GM21717 (cell line): ENCODE data around the gene COCH.
"Not testable (repeated sequence)": the region's sequence is repeated elsewhere in the genome, so short reads cannot be mapped to it uniquely, and the experiment has no call there.

Source experiments
- ATAC-seq: cut with Tn5 transposase; IDR thresholded peaks from one replicate; pipeline ENCODE4 v1.9.1; 2021; ENCODE audit warnings: mild to moderate bottlenecking, moderate library complexity; ENCODE audit not compliant: unreplicated experiment

Gene COCH

DNA sequence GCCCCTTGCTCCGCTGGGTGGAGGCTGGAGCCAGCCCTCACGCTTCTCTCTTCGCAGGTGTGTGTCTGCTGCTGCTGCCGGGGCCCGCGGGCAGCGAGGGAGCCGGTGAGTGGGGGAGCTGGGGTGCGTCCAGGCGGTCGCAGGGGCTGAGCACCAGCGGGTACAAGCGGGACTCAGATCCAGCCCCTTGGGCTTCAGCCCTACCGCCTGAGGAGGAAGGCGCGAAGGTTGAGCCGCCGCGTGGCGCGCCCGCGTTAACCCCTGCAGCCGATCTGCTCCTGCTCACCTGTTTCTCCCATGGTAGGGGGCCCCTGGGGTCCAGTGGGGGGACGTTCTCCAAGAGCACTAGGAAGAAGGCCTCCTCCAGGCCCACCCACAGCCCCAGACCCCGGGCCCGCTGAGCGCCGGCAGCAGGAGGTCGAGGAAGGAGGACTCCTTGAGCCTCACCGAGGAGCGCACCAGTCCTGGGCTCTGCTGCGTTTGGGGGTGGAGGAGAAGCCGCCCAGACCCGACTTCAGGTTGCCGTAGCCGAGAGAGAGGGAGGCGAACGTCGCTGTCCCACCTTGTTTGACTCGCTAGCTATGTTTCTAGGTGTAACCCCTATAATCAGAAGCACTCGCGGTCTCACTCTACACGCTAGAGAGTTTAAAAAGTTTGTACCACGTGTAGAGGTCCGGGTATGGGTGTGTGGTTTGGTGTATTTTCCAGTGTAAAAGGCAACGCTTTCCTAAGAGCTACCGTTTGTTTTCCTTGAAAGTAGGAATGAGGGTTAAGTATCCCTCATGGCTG, 834 bp downstream of the COCH start:
- peak; percentile 34 for ATAC-seq

DNA sequence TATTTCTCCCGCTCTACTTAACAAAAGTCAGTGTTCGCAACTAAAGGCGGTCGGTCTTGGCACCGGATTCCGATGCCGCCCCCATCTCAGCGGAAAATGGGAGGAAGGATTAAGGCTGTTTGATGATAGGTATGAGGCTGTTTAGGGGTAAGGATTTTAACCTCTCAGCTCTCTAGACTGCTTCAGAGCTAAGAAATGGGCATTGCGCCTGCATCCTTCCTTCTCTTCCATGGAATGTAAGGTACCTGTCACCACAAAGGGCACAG, 1.4 kb downstream of the COCH start:
- ATAC-seq: no peak

DNA sequence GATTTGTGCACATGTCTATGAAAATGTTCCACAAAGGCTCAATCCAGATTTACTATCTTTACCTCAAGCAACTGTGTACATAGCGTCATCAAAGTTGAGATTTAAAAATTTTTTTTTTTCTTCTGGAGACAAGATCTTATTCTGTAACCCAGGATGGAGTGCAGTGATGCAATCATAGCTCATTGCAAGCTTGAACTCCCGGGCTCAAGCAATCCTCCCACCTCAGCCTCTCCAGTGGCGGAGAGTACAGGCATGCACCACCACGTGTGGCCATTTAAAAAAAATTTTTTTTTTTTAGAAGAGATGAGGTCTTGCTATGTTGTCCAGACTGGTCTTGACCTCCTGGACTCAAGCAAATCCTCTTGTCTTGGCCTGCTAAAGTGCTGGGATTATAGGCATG, 2.3 kb downstream of the COCH start:
- ATAC-seq: no peak

DNA sequence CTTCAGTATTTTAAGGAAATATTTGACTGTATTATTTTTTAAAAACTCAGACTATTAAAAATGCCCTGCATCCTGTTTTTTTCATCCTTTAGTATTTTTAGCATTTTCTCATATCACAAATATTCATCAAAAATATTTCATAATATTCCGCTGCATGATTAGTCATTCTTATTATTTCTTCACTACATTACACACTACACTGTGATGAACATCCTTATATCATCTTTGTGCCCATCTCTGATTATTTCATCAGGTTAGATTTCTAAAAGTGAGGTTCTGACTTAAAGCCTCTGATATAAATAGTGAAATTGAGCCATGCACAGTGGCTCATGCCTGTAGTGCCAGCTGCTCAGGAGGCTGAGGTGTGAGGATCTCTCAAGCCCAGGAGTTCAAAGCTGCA, 8.1 kb downstream of the COCH start:
- no peak for ATAC-seq

DNA sequence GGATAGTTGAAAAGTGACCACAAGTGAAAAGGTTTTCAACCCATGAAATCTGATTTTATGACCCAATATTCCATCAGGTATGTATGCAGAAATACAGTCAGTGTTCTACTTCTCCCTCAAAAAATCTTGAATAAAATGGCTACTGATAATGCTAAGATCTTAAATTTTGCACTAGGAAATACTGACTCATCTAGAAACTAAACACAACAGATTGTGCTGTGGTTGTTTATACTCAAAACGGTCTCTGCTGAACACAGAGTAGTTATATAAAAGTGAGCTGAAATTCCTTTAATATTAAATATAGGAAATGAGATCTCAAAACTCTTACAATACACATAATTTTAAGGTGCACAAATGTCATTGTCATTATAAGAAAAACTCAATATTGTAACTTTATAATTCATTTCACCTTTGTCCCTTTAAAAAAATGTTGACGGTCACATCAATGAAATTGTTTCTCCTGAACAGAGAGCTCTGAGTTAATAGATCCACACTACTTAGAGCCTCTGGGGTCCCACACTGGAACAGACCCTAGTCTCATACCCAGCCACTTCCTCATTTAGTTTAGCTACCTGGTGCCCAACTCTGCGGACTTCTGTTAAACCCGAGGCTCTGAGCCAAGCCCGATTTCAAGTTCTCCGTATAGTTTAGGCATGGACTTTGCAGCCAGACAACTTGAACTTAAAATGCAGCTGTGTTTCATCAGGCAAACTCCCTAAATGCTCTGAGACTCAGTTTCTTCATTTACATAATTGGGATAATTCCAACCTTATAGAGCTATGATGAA, 9.3 kb downstream of the COCH start:
- no peak for ATAC-seq

DNA sequence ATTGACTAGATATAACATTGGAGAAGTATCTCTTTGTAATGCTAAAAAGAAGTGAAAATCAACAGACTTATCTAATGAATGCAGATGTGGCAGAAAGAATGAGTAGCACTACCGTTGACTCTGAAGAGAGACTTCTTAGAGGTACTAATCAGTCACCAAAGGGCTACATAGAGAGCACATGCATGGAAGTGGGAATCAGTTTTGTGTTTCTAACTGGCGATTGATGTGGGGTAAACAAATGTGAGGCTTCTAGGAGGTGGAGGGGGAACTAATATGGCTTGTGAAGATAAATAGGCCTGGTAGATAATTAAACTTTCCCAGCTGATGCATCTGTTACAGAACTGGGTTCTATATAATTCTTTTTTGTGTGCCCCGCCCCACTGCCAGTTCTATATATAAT, 10.5 kb downstream of the COCH start:
- no peak for ATAC-seq

DNA sequence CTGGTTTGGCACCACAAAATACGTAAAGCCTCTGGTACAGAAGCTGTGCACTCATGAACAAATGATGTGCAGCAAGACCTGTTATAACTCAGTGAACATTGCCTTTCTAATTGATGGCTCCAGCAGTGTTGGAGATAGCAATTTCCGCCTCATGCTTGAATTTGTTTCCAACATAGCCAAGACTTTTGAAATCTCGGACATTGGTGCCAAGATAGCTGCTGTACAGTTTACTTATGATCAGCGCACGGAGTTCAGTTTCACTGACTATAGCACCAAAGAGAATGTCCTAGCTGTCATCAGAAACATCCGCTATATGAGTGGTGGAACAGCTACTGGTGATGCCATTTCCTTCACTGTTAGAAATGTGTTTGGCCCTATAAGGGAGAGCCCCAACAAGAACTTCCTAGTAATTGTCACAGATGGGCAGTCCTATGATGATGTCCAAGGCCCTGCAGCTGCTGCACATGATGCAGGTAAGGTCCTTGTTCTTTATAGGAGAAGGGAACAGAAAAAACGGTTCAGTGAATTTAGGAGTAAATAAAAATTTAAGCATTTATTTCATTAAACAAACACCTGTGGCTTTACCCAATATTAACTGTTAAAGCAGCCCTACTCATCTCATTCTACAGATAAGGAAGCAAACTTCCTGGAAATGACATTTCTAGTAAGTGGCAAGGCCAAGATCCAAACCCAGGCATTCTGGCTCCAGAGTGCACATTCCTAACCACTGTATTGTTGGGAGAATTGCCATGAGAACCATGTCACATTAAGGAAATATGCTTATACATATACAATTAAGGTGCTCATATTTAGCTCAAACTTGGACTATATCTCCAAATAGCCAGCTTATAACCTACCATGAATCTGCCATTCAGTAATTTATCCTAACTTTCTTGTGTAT, 11.7 kb downstream of the COCH start:
- no peak for ATAC-seq

DNA sequence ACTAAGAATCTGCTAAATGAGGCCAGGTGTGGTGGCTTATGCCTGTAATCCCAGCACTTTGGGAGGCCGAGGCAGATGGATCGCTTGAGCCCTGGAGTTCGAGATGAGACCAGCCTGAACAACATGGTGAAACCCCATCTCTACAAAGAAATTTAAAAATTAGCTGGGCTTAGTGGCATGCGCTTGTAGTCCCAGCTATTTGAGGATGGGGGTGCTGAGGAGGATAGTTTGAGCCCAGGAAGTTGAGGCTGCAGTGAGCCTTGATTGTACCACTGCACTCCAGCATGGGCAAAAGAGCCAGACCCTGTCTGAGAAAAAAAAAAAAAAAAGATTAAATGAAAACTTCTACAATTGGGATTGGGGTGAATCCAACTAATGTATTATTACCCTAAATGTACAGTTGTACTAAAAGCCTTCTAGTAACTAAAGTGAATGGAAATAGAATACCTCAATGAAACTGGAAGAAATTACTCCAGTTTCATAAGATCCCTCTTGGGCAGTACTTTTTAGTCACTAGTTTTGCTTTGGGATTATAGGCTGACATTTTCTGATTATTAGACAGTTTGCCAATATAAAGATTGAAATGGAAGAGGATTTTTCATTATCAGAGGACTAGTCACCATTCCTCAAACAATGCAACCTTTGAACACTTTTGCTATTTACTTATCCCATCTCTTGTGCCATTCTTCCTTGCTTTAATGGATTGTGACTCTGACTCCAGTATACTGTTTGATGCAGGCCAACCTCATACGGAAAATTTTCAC, 14.3 kb downstream of the COCH start:
- ATAC-seq: no peak

DNA sequence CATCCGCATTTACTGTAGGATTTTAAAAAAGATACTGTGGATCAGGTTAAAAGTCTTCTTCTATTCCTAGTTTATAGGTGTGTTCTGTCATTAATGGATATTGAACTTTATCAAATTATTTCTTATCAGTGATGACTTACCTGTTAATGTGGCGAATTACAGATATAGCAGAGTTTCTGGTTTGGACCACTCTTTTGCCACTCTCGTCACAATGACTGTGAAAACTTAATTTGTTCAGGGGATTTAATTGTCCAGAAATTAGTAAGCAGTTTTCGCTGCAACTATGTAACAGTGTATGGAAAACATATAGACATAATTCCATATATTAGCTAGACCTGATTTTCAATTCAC, 14.9 kb downstream of the COCH start:
- no peak for ATAC-seq

DNA sequence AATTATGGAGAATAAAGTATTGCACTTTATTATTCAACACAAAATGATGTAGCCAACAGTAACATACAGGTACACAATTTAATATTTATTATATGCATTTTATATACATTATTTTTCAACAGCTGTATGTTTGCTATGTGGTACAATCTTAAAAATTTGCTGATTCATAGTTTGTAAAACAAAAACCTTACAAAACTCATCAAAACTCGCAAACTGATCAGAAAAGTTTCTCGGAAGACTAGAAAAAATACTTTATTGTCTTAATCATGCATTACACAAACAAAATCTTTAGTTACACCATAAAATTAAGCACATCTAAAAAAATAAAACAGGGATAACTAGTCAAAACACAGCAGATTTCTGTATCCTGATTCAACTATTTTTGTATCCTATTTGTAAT, 19.5 kb downstream of the COCH start:
- ATAC-seq: no peak

DNA sequence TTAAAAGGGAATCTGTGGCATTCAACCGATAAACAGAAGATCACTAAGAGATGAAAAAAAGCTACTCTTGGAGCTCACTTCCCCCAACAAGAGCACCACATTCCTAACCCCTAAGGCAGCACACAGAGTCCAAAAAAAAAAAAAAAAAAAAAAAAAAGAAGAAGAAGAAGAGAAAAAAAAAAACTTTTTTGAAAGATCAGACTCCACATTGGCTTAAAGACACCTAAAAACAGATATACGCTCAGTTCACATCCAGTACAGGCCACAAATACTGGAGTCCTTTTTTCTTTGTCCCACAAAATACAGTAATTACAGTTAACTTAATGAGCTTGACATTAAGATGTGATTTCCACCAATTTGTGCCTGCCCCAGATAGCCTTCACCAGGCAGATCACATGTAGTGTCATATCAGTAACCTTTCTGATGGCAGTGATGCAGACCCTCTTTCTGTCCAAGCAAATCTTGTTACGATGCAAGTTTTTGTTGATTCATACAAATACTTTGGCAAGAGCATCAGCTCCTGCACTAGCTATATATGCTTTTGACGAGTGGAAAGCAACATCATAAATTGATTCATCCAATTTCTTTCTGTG, 20.7 kb downstream of the COCH start:
- no peak for ATAC-seq

DNA sequence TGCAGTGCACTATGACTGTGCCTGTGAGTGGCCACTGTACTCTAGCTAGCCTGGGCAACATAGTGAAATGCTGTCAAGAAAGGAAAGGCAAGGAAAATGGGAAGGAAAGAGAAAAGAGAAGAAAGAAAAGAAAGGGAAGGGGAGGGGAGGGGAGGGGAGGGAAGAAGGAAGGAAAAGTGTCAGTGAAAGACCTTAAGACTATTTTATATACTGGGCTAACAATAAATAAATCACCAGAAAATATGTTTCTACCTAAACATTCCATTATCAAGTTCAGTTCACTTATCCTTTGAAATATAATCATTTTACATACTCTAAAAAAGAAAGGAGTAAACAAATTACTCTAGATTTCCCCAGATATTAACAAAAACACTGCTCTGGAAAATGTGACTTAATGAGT, 22.1 kb downstream of the COCH start:
- ATAC-seq: no peak

DNA sequence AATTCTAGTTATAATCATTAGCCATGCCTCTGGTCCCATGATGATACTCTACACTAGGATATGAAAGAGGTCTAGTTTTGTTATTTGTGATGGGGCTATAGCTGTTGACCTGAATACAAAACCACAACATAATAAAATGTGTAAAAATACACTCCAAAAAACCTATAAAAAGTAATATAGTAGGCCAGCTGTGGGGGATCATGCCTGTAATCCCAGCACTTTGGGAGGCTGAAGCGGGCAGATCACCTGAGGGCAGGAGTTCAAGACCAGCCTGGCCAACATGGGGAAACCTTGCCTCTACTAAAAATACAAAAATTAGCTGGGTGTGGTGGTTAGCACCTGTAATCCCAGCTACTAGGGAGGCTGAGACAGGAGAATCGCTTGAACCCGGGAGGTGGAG, 22.8 kb downstream of the COCH start:
- not testable (repeated sequence) for ATAC-seq

DNA sequence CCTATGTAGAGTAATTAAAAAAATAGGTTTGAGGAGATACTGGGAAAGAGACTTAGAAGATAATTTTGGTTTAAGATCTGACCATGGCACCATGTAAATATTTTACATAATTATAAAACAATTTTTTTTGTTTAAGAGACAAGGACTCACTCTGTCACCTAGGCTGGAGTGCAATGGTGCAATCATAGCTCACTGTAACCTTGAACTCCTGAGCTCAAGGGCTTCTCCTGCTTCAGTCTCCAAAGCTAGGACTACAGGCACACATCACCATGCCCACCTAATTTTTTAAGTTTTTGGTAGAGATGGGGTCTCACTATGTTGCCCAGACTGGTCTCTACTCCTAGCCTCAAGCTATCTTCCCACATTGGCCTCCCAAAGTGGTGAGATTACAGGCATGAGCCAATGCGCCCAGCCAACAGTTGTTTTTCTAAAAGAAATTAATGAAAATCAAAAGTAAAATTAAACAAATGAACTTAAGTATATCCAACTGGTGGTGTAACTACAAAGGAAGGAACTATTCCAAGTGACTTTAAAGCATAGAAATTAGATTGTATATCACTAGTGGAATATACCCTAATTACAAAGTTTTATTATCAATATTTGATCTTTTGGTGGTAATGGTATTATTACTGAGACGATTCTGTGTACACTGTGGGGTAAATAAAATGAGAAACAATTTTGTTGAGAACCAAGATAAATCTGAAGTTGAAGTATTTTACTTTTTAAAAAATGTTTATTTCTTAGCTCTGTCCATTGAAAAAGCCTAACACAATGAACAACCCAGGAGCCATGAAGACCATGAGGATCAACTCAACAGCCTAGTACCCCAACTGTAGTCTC, 29.1 kb downstream of the COCH start:
- no peak for ATAC-seq

DNA sequence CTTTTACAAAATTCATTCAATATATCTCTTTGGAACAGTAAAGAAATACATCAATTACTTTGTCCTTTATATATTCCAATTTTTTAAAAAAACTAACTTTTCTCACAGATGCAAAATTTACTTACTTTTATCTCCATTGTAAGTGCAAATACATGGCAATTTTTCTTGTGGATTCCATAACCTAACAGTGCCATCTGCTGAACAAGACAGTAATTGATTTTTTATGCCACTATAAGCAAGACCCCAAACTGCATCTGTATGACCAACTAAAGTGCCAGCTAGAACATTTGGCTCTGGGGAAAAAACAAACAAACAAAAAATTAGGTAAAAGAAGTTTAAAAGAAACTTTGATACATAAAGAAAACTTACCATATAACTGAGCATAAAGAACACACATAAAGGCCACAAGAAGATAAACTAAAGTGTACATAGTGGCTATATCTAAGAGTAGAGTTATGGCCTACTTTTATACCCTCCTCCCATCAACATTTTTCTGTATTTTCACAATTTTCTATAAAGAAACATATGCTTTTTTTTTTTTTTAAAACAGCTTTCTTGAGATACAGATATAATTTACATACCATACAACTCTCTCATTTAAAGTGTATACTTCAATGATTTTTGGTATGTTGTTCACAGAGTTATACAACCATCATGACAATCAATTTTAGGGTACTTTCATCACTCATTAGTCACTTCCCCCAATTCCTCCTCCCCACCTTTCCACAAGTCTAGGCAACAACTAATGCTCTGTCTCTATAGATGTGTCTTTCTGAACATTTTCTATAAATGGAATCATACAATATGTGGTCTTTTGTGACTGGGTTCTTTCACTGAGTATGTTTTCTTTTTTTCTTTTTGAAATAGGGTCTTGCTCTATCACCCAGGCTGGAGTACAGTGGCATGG, 32.6 kb downstream of the COCH start:
- ATAC-seq: no peak

DNA sequence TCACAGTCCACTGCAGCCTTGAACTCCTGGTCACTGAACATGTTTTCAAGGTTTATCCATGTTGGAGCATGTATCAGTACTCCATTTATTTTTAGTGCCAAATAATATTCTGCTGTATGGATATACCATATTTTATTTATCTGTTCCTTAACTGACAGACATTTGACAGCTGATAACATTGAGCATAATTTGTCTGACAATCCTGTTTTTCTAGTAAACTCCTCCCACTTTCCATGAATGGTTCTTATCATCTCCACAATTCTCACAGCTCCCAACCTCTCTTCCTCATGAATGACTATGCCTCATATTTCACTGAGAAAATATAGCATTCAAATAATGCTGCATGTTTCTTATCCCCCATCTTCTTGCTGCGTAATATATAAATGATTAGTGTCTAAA, 33.3 kb downstream of the COCH start:
- no peak for ATAC-seq

DNA sequence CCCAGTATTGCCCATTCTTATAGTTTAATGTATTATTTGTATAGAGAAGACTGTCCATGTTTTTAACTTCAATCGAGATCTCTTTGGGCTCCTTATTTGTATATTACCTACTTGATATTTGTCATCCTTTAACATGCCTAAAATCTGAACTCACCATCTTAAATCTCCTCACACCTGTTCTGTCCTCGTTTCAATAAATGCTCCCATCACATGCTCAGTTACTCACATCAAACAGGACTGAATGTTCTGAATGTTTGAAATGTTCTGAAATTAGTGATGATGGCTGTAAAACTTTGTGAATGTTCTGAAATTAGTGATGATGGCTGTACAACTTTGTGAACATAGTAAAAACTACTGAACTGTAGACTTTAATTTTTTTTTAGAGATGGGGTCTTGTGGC, 34.5 kb downstream of the COCH start:
- ATAC-seq: no peak

DNA sequence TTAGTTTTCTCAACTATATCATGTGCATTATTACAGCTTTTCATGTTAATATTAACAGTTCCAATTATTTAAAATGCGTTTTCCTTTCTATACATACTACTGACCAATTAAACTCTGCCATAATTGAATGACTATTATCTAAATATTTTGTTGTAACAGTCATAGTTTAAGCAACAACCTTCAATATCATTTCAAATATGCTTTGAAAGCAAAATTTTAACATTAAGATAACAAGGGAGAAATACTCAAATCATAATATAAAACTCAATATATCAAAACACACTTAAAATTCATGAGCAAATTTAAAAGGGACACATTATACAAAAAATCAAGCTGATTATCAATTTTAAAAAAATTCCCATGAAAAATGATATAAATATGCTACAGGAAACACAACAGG, 40.5 kb downstream of the COCH start:
- no peak for ATAC-seq

DNA sequence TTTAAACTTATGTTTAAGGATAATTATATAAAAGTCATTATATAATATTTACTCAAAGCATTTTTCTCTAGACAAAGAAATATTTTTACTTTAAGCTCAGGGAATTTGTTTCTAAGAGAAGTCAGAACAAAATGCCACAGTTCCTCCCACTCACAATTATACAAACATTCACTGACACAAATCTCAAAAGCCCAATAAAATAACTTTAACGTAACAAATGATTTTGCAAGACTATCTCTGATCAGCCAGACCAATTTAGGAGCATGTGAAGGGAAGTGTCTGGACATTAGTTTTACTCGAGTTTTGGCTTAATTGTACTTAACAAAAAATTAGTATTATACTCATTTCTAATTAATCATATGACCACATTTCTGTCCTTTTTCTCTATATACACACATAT, 41.2 kb downstream of the COCH start:
- ATAC-seq: no peak
